GM18498 (cell line): ENCODE results near the gene RTP3.
"Not testable (repeated sequence)": the region's sequence is repeated elsewhere in the genome, so short reads cannot be mapped to it uniquely, and the experiment has no call there.

ENCODE experiments used
- ATAC-seq: cut with Tn5 transposase; IDR thresholded peaks from one replicate; pipeline ENCODE4 v1.9.1; 2021; ENCODE audit warnings: mild to moderate bottlenecking, moderate library complexity; ENCODE audit not compliant: unreplicated experiment

RTP3 gene

GRCh38 chr3:46490338-46491084, 7.3 kb upstream of the RTP3 start:
- no peak for ATAC-seq

DNA sequence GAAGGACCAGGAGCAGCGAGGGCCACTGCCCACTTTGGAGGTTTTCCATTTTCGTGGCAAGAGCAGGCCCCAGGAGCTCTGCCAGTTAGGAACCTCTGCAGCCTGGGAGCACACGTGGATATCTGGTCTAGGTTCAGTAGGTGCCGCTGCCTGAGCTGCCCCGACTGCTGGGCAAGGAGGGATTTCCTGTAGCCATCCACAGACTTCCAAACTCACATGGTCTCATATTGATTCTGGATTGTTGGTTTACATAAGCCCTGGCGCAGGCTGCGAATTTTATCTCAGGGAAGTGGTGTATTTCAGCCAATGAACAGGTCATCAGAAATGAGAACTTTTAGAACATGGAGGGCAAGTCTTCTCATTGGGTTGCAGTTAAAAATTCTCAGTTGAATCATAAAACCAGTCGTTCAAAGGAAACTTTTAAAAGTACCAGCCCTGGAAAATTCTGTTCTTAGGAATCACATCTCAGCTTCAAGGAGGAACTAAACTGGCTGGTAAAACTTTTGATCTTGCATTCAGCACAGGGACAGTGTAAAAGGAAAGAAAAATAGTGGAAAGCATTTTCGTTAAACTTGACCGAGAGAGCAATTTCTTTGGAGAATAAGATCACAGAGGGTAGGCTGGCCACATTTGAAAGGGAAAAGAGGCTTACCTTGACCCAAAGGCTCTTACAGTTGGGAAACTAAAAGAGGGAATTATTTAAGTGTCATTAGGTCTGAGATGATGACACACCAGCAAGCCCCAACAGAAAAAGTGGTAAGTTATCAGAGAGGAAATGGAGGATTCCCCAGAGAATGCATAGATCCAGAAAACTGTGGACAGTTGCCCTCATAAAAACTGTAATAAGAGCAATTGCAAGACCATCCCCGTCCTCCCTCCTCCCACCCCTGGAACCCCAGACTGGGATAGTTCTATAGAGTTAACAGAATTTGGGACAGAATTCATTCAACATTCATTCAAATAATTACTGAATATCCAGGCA, 6.4 kb upstream of the RTP3 start:
- ATAC-seq = no peak

DNA sequence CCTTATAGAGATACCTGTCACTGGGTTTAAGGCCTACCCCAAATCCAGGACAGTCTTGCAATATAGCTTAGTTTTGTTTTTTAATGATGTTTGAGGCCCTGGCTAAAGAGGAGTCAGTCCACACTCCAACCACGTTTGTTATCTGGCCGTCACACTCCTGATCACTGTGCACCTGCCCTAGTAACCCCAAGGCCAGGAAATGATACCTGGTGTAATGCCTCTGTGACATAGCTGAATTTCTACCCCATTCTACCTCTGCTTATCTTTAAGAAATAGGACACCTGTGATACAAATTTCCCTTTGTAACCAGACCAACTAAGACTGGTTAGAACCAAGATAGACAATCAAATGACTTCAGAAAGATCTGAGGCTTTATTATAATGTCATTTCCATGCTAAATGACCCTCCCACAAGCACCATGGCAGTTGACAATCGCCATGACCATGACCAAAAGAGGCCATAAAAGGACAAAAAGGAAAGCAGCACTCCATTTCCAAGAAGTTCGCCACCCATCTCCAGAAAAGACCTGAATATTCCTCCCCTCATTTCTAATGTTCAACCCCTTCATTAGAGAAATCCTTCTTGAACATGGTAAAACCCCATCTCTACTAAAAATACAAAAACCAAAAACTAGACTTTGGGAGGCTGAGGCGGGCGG, 4.8 kb upstream of the RTP3 start:
- no peak for ATAC-seq

- ATAC-seq = not testable (repeated sequence)
These were observed 3.3 kb upstream of the RTP3 start for GRCh38 chr3:46494491-46494890.

GRCh38 chr3:46495901-46496456, 1.8 kb upstream of the RTP3 start:
- no peak for ATAC-seq

DNA sequence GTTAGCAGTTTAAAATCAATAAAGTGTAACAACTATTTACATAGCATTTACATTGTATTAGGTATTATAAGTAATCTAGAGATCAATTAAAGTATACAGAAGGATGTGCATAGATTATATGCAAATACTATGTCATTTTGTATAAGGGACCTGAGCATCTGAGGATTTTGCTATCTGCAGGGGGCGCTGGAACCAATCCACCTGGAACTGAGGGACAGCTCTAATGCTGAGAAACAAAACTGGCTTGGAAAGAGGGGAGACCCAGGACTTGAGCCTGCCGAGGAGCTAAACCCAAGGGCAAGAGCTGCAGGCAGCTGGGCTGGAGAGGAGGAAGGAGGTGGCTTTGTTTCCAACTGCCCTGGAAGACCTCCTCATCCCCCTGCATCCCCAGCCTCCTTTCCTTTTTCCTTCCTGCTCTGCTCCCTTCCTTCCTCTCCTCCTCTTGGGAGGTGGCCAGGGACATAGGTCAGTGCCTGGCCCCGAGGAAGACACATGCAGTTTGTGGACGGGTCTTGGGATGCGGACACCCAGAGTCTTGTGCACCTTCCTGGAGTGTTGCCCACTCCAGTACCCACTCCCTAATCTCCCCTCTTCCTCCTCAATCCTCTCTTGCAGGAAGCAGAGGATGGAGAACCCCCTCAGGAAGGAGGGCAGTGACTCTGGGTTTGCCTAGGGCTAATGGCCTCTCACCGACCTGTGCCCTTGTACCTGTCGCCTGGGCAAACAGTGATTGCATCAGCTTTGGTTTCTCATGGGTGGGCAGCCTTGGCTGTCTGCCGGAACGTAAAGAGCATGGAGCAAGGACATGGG, 825 bp upstream of the RTP3 start:
- no peak for ATAC-seq

GRCh38 chr3:46498916-46499519, 1.2 kb downstream of the RTP3 start:
- no peak for ATAC-seq

GRCh38 chr3:46500656-46501635, 3.2 kb downstream of the RTP3 start:
- ATAC-seq = no peak

GRCh38 chr3:46501702-46502101, 3.9 kb downstream of the RTP3 start:
- ATAC-seq = no peak

- no peak for ATAC-seq
These were observed 5.6 kb downstream of the RTP3 start for GRCh38 chr3:46503200-46503874.

DNA sequence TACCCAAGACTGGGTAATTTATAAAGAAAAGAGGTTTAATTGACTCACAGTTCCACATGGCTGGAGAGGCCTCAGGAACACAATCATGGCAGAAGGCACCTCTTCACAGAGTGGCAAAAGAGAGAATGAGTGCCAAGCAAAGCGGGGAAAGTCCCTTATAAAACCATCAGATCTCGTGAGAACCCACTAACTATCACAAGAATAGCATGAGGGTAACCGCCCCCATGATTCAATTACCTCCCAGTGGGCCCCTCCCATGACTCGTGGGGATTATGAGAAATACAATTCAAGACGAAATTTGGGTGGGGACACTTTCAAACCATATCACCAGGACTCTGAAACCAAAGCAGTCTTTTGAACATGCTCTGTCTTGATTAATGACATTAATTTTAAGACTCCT, 7.0 kb downstream of the RTP3 start:
- ATAC-seq = no peak

GRCh38 chr3:46505953-46506352, 8.2 kb downstream of the RTP3 start:
- ATAC-seq = no peak

- ATAC-seq = no peak
These were observed 8.8 kb downstream of the RTP3 start for GRCh38 chr3:46506526-46506925.

DNA sequence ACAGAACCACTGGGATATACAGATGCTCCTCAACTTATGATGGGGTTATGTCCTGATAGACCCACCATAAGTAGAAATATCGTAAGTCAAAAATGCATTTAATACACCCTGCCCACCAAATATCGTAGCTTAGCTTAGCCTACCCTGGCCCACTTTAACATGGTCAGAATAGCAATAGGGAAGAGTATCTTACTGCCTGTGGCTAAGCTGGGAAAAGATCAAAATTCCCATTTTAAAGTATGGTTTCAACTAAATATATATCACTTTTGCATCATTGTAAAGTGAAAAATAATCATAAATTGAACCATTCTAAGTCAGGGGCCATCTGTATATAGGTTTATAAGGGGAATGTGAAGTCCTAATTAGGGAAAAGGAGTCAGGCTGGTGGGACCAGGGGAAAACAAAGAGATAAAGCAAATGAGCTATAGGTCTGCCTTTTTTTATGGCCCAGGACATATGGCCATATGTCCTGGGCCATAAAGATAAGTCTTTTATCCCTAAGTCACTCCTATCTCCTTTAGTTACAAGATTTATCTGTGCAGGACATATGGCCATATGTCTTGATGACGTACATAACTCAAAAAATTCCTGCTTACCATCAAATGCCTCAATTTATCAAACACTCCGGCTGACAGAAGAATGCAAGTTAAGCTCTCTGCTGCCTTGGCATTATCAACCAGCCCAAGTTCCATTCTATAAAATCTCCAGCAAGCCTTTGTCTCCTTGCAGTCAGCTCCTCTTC, 11.2 kb downstream of the RTP3 start:
- ATAC-seq = no peak

DNA sequence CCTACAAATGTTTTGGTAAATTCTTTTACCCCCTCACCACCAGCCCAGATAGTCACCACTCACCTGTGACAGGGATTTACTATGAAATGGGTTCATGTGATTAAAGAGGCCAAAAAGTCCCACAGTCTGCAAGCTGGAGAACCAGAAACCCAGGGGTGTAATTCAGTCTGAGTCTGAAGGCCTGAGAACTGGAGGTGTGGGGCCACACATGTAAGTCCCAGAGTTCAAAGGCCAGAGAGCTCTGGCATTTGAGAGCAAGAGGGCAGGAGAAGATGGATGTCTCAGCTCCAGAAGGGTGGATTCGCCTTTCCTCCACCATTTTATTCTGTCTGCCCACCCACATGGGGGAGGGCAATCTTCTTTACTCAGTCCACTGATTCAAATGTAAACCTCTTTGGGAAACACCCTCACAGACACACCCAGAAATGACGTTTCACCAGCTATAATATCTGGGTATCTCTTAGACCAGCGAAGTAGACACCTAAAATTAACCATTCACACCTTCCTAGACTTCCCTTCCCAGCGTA, 11.9 kb downstream of the RTP3 start:
- no peak for ATAC-seq

GRCh38 chr3:46512191-46512749, 14.5 kb downstream of the RTP3 start:
- no peak for ATAC-seq

DNA sequence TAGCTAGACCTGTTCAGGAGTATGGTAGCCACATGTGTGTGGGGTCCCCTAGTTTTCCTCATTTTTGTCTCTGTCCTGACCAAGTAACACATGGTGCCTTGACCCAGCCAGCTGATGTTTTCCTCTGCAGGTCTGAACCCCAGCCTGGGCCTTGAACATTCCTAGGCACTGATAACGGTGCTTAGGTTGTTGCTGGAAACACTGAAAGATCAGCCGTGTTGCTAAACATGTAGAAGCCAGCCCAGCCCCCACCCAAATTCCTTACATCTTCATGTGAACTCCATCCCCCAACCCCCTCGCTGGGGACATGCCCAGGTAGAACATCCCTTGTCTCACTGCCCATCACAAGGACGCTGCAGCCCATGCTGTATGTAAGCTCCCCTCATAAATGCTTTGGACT, 18.7 kb downstream of the RTP3 start:
- no peak for ATAC-seq
